NCI-H2171 treated with DMSO at 0.1 percent for 48 hours (cell line): ENCODE results near the gene PRPF8.

Experiments
- DNase-seq: peaks from one replicate; lab custom pipeline; 2025; lab: John Stamatoyannopoulos, UW

Gene PRPF8

GRCh38 chr17:1644493-1645206, 40.0 kb downstream of the PRPF8 start:
- DNase-seq, result no peak

- no peak for DNase-seq
Measured at GRCh38 chr17:1643999-1644492, 40.6 kb downstream of the PRPF8 start.

GRCh38 chr17:1643293-1643998, 41.2 kb downstream of the PRPF8 start:
- DNase-seq, result peak; percentile 78

- DNase-seq, result no peak
Measured at GRCh38 chr17:1641065-1641403, 43.6 kb downstream of the PRPF8 start.

GRCh38 chr17:1640329-1641064, 44.2 kb downstream of the PRPF8 start:
- DNase-seq, result no peak

GRCh38 chr17:1639549-1640180, 45.0 kb downstream of the PRPF8 start:
- DNase-seq, result no peak

- no peak for DNase-seq
Measured at GRCh38 chr17:1638624-1639300, 45.9 kb downstream of the PRPF8 start.

GRCh38 chr17:1638171-1638590, 46.5 kb downstream of the PRPF8 start:
- DNase-seq, result no peak

- DNase-seq, result no peak
Measured at GRCh38 chr17:1636732-1637285, 47.9 kb downstream of the PRPF8 start.

GRCh38 chr17:1635675-1636465, 48.8 kb downstream of the PRPF8 start:
- no peak for DNase-seq

GRCh38 chr17:1634841-1635650, 49.6 kb downstream of the PRPF8 start:
- no peak for DNase-seq

- DNase-seq, result no peak
Measured at GRCh38 chr17:1630662-1631061, 54.0 kb downstream of the PRPF8 start.

GRCh38 chr17:1629504-1630310, 55.0 kb downstream of the PRPF8 start:
- DNase-seq, result peak; percentile 67

- peak; percentile 99 for DNase-seq
Measured at GRCh38 chr17:1628856-1629503, 55.7 kb downstream of the PRPF8 start.

GRCh38 chr17:1627982-1628855, 56.4 kb downstream of the PRPF8 start, which contains the start of gene SLC43A2:
TSS of gene SLC43A2 (minus strand) at chr17:1628834. CDS start at chr17:1627874, 960 bp downstream.
- peak; percentile 94 for DNase-seq

GRCh38 chr17:1627182-1627981, 57.3 kb downstream of the PRPF8 start:
- DNase-seq, result no peak
